Left lung (tissue), 10 donors: Measurements from ENCODE around the gene SEPTIN6. TPM values are rescaled to one million over a fixed set of nuclear protein-coding genes. Genes with fewer than 3 reads are reported as not detected.

ENCODE experiments used
- ATAC-seq: fragments of 200-7000 bp; cut with Tn5 transposase; one replicate; pipeline ENCODE4 v1.9.1; 2020; ENCODE audit warnings: moderate library complexity
- DNase-seq, 4 donors: peaks; one replicate each; pipeline ENCODE4 v3.0.0-alpha.2; 2013 to 2020
- H3K27ac ChIP-seq, 2 donors: fragments of 200-600 bp; sonication (generic) in 1 of 2; one replicate each; pipeline versions ENCODE4 v1.5.0 to v1.8.0; 2020 to 2021
- H3K27me3 ChIP-seq, 2 donors: fragments of 200-600 bp; sonication (generic) in 1 of 2; one replicate each; pipeline versions ENCODE4 v1.5.0 to v1.8.0; 2020 to 2021
- H3K36me3 ChIP-seq, 2 donors: fragments of 200-600 bp; sonication (generic) in 1 of 2; one replicate each; pipeline versions ENCODE4 v1.5.0 to v1.8.0; 2020 to 2021
- H3K4me1 ChIP-seq, 2 donors: fragments of 200-600 bp; one replicate each; pipeline ENCODE4 v1.8.0; 2021
- H3K4me3 ChIP-seq, 2 donors: fragments of 200-600 bp; sonication (generic) in 1 of 2; one replicate each; pipeline versions ENCODE4 v1.5.0 to v1.8.0; 2020 to 2021; ENCODE audit warnings: mild to moderate bottlenecking in 1 of 2
- H3K9me3 ChIP-seq, 2 donors: fragments of 200-600 bp; sonication (generic) in 1 of 2; one replicate each; pipeline versions ENCODE4 v1.5.0 to v1.8.0; 2020 to 2021
- intact Hi-C, 2 donors: fragments of 100-400 bp; cut with DNase I; formaldehyde crosslinking; loops; one replicate each; pipeline versions ENCODE4 v1.11.2 to v1.14.2; 2022
- polyA plus RNA-seq, 6 donors: library from polyadenylated mRNA; unstranded; fragments of 120-200 nt; gene quantifications; one replicate each; pipeline ENCODE4 v1.2.1, GENCODE V29; 2013; ENCODE audit not compliant: insufficient read length in 6 of 6
- total RNA-seq, 2 donors: library from RNA; stranded (reverse); fragmentation: NEBNext Ultra II Directional; extraction: Animal tissue kit (Norgen Biotek cat#: 25700); gene quantifications; one replicate each; pipeline ENCODE4 v1.2.1, GENCODE V29; 2021
- TF ChIP-seq, protein P1 (sequence below), 2 donors: fragments of 200-600 bp; sonication (generic) in 1 of 2; IDR thresholded peaks; one replicate each; pipeline versions ENCODE4 v1.5.0 to v1.8.0; 2021; ENCODE audit warnings: antibody characterized with exemption in 2 of 2
- donor health status: DM: no; HTN: yes; CAD: no.
- donor health status: DM: no; HTN: no; CAD: no.

Gene SEPTIN6
- total and polyA plus RNA-seq, 8 donors, result 19.1 to 43.1 (median 33.6) TPM

DNA sequence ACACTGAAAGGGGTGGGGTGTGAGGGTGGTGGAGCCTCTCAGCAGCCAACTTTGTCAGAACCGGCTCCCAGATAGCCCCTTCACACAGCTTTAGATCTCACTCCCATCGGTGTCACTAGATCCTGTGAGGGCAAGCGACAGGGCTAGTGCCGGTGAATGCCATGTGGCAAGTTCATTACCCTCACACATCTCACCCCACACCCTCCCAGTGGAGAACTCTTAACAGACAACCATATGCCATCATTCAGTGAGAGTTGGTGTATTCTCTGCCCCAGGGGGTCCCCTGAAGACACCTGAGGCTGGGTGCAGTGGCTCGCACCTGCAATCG, 15.3 kb downstream of the SEPTIN6 start:
- DNase-seq (no peak), ATAC-seq (no peak)
- Histone ChIP-seq H3K4me3 (no peak overlapping the region), H3K4me1 (peaks cover 0 to 6% of the 10 kb centered on the region in 2 donors), H3K9me3 (no peaks in the 10 kb centered on the region), H3K36me3 (no peaks in the 10 kb centered on the region), H3K27me3 (no peaks in the 10 kb centered on the region), H3K27ac (no peak overlapping the region)
- TF ChIP-seq, protein P1, sequence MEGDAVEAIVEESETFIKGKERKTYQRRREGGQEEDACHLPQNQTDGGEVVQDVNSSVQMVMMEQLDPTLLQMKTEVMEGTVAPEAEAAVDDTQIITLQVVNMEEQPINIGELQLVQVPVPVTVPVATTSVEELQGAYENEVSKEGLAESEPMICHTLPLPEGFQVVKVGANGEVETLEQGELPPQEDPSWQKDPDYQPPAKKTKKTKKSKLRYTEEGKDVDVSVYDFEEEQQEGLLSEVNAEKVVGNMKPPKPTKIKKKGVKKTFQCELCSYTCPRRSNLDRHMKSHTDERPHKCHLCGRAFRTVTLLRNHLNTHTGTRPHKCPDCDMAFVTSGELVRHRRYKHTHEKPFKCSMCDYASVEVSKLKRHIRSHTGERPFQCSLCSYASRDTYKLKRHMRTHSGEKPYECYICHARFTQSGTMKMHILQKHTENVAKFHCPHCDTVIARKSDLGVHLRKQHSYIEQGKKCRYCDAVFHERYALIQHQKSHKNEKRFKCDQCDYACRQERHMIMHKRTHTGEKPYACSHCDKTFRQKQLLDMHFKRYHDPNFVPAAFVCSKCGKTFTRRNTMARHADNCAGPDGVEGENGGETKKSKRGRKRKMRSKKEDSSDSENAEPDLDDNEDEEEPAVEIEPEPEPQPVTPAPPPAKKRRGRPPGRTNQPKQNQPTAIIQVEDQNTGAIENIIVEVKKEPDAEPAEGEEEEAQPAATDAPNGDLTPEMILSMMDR (IDR thresholded peaks at IDR 0.05), result no peak
- intact Hi-C loops, result no loop called here

DNA sequence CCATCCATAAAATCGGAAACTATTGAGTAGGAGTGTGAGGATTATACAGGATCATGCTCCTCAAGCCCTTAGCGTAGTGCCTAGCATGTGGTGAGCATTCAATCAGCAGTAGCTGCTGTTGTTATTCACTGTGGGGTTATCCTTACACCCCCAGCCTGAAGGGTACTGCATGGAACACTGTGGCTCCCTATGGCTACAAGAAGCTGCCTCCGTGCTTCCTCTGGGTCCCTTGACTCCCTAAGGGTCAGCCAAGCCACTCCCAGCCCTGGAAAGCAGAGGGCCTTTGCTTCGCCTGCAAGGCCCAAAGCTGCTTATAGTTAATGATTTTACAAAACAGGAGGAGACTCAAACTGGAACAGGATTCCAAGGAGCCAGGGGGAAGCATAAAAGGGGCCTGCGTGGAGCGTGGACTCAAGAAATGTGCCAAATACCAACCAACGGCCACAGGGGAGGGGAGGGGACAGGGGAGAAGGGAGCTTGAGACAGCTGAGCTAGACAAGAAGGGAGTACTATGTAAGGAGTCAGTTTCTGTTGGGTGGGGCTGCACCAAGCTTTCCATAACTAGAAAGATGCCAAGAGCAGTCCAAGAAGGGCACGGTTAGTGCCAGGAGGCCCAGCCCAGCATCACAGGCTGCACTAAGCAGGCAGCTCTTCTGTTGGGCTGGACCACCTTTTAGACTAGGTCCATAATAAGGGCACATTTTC, 15.9 kb downstream of the SEPTIN6 start:
- H3K27me3 ChIP-seq, result no peaks in the 10 kb centered on the region
- peaks cover 0 to 6% of the 10 kb centered on the region in 2 donors for H3K4me1 ChIP-seq
- H3K36me3 ChIP-seq, result no peaks in the 10 kb centered on the region
- intact Hi-C loops, result no loop called here
- H3K4me3 ChIP-seq, result no peak overlapping the region
- H3K9me3 ChIP-seq, result no peaks in the 10 kb centered on the region
- no peak for ATAC-seq
- no peak overlapping the region for H3K27ac ChIP-seq
- no peak for DNase-seq
- TF ChIP-seq, protein P1 (IDR thresholded peaks at IDR 0.05), result no peak

- Histone ChIP-seq H3K27me3 (no peaks in the 10 kb centered on the region), H3K27ac (no peak overlapping the region), H3K4me3 (no peak overlapping the region), H3K4me1 (no peaks in the 10 kb centered on the region), H3K36me3 (no peaks in the 10 kb centered on the region), H3K9me3 (no peaks in the 10 kb centered on the region)
- ATAC-seq (no peak), DNase-seq (no peak)
- TF ChIP-seq, protein P1 (IDR thresholded peaks at IDR 0.05), result no peak
- intact Hi-C loops, result no loop called here
Measured at GRCh38 chrX:119673336-119673735, 19.6 kb downstream of the SEPTIN6 start.

DNA sequence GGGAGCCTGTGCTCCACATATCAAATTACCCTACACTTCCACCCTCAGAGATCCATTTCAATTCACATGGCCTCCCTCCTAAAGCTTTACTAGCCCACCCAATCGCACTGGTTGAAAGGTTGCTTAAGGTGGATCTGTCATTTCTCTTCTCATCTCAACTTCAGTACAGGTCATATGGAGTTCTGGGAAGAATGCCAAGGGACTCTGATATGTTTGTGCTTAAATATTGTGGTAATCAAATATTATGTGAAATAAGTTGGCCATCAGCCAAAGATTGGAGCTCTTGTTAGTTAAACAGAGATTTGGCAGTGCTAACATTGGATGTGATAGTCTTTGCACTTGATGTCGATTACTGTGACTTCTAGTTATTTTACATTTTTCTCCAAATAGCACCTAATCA, 20.5 kb downstream of the SEPTIN6 start:
- ATAC-seq (no peak), DNase-seq (no peak)
- no peak overlapping the region for H3K4me3 ChIP-seq
- no peaks in the 10 kb centered on the region for H3K4me1 ChIP-seq
- TF ChIP-seq, protein P1 (IDR thresholded peaks at IDR 0.05), result no peak
- intact Hi-C loops, result no loop called here
- no peaks in the 10 kb centered on the region for H3K9me3 ChIP-seq
- no peaks in the 10 kb centered on the region for H3K27me3 ChIP-seq
- H3K36me3 ChIP-seq, result no peaks in the 10 kb centered on the region
- H3K27ac ChIP-seq, result no peak overlapping the region

GRCh38 chrX:119669424-119670037, 23.4 kb downstream of the SEPTIN6 start:
- no peak overlapping the region for H3K27ac ChIP-seq
- TF ChIP-seq, protein P1 (IDR thresholded peaks at IDR 0.05), result no peak
- H3K4me1 ChIP-seq, result no peaks in the 10 kb centered on the region
- no peaks in the 10 kb centered on the region for H3K27me3 ChIP-seq
- no peak for ATAC-seq
- H3K9me3 ChIP-seq, result no peaks in the 10 kb centered on the region
- no peaks in the 10 kb centered on the region for H3K36me3 ChIP-seq
- DNase-seq, result no peak
- H3K4me3 ChIP-seq, result no peak overlapping the region
- intact Hi-C loops, result no loop called here
